Bone marrow (tissue), 2 donors: Measurements from ENCODE around the gene PIAS4.

ENCODE experiments used
- DNase-seq, 2 donors: peaks; one replicate each; lab custom pipeline; 2025; lab: John Stamatoyannopoulos, UW

The PIAS4 gene

GRCh38 chr19:4023600-4024398 lies 16.3 kb downstream of the PIAS4 start:
- no peak for DNase-seq

DNA sequence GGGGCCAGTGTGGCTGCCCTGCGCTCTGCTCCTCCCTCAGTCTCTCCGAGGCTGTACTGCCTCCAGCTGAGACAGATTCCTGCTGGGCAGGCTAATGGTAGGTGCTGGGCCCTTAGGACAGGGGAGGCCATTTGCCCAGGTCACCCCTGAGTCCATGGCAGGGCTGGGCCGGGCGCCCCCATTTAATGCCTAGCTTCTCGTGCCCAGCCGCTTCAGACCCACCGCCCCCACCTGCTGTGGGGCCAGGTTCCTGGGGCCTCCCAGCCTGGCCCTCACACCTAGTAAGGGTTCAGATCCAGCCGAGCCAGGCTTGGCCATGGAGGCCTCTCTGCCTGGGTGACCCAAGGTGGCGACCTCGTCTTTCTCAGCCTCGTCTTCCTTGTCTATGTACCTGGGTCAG lies 17.8 kb downstream of the PIAS4 start:
- DNase-seq = no peak

GRCh38 chr19:4027146-4027545 lies 19.6 kb downstream of the PIAS4 start:
- no peak for DNase-seq

DNA sequence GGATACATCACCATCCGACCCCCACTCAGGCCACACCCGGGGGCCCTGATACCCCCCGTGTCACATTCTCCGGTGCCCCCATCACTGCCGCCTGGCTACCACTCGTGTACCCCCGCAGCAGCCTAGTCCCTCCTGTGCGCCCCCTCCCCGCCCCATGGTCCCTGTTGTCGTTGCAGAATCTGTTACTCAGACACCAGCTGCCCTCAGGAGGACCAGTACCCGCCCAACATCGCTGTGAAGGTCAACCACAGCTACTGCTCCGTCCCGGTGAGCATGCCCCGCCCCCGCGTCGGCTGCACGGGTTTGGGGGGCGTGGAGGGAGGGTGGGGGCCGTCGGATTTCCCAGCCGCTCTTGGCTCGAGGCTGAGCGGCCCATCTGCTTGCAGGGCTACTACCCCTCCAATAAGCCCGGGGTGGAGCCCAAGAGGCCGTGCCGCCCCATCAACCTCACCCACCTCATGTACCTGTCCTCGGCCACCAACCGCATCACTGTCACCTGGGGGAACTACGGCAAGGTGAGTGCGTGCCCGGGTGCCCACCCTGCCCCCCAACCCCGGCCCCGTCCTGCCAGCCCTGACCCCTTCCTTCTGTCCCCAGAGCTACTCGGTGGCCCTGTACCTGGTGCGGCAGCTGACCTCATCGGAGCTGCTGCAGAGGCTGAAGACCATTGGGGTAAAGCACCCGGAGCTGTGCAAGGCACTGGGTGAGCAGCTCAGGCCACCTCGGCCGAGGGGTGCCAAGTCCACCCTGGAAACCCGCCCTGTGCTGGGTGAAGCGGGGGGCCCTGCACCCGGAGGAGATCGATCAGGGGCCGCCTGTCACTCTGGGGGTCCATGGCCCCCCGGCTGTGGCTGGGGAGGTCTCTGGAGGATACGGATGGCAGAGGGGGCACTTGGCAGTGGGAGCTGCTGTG lies 21.1 kb downstream of the PIAS4 start:
- no peak for DNase-seq

DNA sequence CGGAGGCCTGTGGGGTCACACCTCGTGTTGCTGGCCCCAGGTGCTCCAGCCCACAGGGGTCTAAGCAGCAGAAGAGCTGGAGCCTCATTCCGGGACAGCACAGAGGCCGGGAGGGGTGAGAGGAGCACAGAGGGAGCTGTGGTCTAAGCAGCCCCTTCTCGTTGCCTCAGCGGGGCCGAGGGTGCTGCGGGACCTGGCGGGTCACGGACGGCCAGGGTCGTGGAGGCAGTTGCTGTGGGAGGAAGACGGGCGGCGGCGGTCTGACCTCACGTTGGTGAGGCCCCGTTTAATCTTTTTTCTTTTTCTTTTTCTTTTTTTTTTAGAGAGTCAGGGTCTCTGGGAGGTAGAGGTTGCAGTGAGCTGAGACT lies 21.7 kb downstream of the PIAS4 start:
- DNase-seq = no peak

DNA sequence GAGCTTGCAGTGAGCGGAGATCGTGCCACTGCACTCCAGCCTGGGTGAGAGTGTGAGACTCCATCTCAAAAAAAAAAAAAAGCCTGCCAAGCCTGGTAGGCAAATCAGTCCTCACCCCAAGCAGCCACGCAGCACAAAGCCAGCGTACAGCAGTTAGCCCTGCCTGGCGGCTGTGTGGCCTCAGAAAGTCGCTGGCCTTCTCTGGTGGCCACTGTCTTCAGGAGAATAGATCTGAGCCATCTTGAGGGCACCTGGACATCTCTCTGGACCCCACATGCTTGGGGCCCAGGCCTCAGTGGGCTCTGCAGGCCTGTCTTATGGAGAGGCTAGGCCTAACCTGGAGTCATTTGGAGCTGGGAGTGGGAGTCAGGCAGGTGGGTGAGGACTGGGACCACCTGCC lies 23.0 kb downstream of the PIAS4 start:
- DNase-seq = no peak

- no peak for DNase-seq
Measured at GRCh38 chr19:4030981-4031380, 23.4 kb downstream of the PIAS4 start.

DNA sequence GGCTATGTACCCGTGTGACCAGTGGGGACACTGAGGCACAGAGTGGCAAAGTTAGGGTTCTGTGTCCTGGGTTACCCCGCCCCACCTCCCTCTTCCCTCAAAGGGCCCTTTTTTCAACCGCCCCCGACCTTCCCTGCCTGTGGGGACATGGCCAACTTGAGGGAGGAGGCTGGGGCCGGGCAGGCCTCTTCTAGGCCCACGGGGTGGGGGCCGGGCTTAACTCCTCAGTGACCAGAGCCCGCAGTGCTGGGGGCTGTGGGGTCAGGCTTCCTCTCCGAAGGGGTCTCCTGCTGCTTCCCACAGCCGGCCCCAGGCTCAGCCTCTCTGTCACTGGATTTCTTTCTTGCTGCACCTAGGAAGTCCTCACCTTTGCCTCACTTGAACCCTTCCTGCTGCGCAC lies 23.9 kb downstream of the PIAS4 start:
- DNase-seq = no peak

- DNase-seq = no peak
Measured at GRCh38 chr19:4032436-4032835, 24.9 kb downstream of the PIAS4 start.

DNA sequence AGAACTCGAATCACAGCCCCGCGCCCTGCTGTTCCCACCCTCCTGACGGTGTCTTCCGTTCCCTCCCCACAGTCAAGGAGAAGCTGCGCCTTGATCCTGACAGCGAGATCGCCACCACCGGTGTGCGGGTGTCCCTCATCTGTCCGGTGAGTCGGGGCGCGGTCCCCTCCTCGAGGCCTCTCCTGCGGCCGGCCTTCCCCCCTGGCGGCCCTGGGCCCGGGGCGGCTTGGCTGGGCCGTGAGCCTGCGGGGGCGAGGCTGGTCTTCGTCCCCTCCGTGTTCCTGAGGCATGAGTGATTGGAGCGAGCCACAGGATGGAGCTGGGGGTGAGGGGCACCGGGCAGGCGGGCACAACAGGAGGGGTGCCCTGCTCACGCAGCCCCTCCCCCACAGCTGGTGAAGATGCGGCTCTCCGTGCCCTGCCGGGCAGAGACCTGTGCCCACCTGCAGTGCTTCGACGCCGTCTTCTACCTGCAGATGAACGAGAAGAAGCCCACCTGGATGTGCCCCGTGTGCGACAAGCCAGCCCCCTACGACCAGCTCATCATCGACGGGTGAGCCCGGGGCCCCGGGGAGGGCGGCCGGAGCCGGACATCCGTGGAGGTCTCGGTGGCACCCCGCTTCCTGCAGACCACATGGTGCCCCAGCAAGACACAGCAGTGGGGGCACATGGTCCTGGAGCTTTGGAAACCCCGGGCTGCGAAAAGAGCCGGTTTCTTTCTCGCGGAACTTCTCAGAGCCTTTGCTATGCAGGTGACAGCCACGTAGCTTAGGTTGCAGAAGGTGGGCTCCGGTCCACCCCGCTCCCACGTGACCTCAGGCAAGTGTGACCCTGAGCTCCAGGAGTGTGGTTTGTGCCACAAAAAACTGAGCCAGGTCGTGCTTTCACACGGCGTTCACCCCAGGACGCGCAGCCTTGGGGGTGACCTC lies 25.8 kb downstream of the PIAS4 start:
- DNase-seq = no peak

DNA sequence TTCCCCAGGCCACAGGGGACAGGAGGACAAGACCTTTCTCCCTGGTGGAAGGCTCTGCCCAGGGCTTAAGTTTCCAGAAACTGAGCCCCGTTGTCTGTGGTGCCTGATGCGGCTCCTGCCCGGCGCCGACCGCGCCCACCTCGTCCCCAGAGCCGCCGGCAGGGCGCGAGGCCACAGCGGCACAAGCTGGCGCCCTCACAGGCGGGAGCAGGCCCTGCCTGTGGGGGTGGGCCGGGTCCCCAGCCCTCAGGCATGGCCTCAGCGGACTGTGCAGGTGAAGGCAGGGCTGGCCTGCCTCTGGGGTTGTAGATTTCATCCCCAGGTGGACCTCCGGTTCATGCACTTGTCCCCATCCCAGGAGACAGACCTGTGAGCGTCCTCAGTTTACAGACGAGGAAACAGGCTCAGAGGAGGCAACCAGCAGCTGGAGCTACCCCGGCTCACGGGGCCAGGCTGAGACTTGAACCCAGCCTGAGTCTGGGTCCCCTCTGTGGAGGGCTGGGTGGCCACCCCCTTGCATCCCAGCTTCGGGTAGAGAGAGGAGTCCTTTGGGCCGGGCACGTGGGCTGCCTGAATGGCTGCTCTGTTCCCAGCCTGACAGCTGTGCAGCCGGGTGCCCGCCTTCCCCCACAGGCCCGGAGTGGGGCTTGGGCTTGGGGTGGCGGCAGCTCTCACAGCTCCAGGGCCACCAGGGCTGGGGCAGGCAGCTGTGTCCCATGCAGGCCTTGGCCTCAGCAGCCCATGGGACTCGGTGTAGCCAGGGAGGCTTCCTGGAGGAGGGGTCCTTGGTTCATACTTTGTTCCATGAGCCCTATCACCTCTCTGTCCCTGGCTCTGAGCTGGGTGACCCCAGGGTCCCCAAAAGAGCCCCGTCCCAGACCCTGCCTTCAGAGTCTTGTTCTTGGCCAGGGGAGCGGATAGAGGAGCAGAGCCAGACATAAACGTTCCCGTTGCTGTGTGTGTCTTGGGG lies 26.8 kb downstream of the PIAS4 start:
- no peak for DNase-seq

GRCh38 chr19:4035018-4035566 lies 27.6 kb downstream of the PIAS4 start:
- no peak for DNase-seq

GRCh38 chr19:4035582-4035981 lies 28.0 kb downstream of the PIAS4 start:
- no peak for DNase-seq

- DNase-seq = no peak
Measured at GRCh38 chr19:4036576-4037300, 29.2 kb downstream of the PIAS4 start.

- no peak for DNase-seq
Measured at GRCh38 chr19:4037301-4037949, 29.9 kb downstream of the PIAS4 start.

DNA sequence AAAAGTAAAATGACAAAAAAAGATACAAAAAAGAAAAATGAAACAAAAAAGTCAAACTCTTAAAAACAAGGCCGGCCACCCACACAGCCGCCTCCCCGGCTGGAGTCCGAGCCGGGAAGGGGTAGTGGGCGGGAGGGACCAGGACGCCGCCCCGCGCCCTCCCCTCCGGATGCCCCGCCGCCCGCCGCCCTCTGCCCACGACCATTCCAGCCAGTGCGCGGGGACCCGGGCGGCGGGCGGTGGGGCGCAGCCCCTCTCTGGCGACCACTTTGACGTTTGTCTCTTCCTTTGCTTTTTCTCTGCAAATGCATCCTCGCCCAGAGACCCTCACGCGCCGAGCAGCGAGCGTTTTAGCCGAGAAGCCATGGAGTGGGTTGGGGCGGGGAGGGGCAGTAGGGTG lies 30.5 kb downstream of the PIAS4 start:
- DNase-seq = no peak

DNA sequence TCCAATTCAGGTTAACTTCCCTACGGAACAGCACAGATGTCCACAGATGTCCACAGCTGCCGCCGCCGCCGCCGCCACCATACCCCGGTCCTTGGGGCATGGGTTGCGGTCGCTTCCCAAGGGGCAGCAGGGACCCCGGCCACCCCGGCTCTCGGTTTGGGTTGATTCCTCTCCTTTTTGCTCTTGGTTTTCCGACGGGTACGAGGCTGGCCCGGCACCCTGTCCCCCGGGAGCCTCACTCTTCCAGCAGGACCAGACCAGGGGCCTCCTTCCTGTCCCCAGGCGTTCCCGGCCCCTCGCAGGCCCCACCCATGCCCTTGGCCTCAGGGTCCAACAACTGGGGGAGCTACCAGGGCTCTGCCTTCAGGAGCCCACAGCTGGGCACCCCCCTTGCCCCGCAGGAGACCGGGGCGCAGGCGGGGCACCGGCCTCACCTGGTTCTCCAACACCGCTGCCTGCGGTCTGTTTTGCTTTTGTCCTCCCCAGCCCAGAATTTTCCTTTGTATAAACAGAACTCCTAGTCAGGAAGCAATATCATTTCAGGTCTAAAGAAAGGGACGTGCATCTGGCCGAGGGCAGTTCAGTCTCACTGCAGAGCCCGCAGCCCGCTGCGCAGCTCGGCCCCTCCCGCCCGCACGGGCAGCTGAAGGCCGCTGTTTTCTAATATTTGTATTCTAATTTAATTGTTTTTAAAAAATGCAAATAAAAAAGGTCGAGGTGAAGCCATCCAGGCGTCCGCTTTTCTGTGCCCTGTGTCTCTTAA lies 31.3 kb downstream of the PIAS4 start:
- DNase-seq = no peak

DNA sequence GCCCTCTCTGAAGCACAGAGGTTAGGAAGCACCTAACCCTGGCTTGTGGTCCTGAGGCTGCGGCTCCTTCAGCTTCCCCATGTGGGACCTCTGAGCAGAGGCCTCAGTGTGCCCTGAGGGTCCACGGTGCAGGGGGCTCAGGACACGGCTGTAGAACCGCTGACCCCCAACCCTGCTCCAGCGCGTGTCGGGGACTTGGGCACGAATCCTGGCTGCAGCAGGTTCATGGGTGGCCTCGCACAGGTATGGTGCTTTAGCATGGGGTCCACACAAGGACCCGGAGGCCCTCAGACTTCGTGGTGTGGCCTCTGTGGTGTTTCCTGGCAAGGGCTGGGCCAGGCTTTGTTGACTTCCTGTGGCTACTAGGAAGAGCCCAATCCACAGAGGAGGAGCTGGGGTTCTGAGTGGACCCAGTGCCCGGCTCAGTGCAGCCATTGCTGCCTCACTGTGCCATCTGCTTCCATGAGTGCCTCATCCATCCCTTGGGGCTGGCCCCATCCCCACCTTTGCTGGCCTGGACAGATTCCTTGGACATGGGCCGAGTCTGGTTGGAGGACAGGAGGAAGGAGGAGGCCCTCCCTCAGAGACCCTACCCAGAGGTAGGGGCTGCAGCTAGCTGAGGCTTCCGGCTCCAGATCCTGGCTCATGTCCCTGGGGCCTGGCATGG lies 34.7 kb downstream of the PIAS4 start:
- DNase-seq = no peak
